Common myeloid progenitor, CD34-positive (primary cell): Measurements from ENCODE around the gene FUS.

Experiments
- CTCF ChIA-PET: fragments of 350-600 bp; sonication (Branson Sonifier 250); formaldehyde crosslinking; loops from one replicate; lab custom pipeline; 2021; ENCODE audit warnings: antibody characterized with exemption; lab: Charles Lee
- POLR2A ChIA-PET: fragments of 350-600 bp; sonication (Branson Sonifier 250); formaldehyde crosslinking; loops from one replicate; lab custom pipeline; 2021; ENCODE audit warnings: antibody characterized with exemption; lab: Charles Lee
- DNase-seq, 3 donors: peaks; one replicate each; pipeline versions ENCODE4 v3.0.0 to v3.0.0-alpha.2; 2013
- H3K27ac ChIP-seq, 2 experiments: 1 replicate in 1 of 2; 2 replicates in 1 of 2; pipeline ENCODE4 v1.7.0; 2013; ENCODE audit warnings: inconsistent platforms in 2 of 2, low read length in 2 of 2, mild to moderate bottlenecking in 2 of 2, low read depth in 1 of 2, moderate library complexity in 1 of 2; ENCODE audit not compliant: severe bottlenecking in 2 of 2, insufficient read depth in 1 of 2, poor library complexity in 1 of 2
- H3K27me3 ChIP-seq, 5 experiments: replicated peaks in 2 of 5; 1 replicate in 3 of 5; 2 replicates in 2 of 5; pipeline versions ENCODE4 v1.6.1 to v1.7.0; 2013; ENCODE audit warnings: low read length in 4 of 5, mild to moderate bottlenecking in 2 of 5, moderate library complexity in 2 of 5, inconsistent platforms in 1 of 5; ENCODE audit not compliant: insufficient read depth in 5 of 5, control insufficient read depth in 4 of 5
- H3K36me3 ChIP-seq, 4 experiments: 1 replicate in 2 of 4; 2 replicates in 2 of 4; pipeline versions ENCODE4 v1.6.1 to v1.7.0; 2013; ENCODE audit warnings: low read length in 3 of 4, control low read depth in 1 of 4, mild to moderate bottlenecking in 1 of 4; ENCODE audit not compliant: control insufficient read depth in 4 of 4, insufficient read depth in 4 of 4
- H3K4me1 ChIP-seq, 4 experiments: 1 replicate in 3 of 4; 2 replicates in 1 of 4; pipeline versions ENCODE4 v1.6.1 to v1.7.1; 2013; ENCODE audit warnings: low read length in 3 of 4, mild to moderate bottlenecking in 3 of 4, control low read depth in 1 of 4, inconsistent platforms in 1 of 4, moderate library complexity in 1 of 4; ENCODE audit not compliant: control insufficient read depth in 4 of 4, insufficient read depth in 4 of 4; ENCODE audit errors: control extremely low read depth in 1 of 4
- H3K4me3 ChIP-seq, 7 experiments: 1 replicate in 4 of 7; 2 replicates in 3 of 7; pipeline versions ENCODE4 v1.5.1 to v1.7.0; 2013; ENCODE audit warnings: mild to moderate bottlenecking in 7 of 7, low read length in 6 of 7, moderate library complexity in 6 of 7, inconsistent platforms in 2 of 7, low read depth in 2 of 7, control low read depth in 1 of 7; ENCODE audit not compliant: insufficient read depth in 4 of 7, control insufficient read depth in 1 of 7; ENCODE audit errors: extremely low read depth in 1 of 7
- H3K9me3 ChIP-seq, 5 experiments: 1 replicate in 4 of 5; 2 replicates in 1 of 5; pipeline versions ENCODE4 v1.6.1 to v1.7.1; 2013; ENCODE audit warnings: low read length in 4 of 5, mild to moderate bottlenecking in 2 of 5, inconsistent platforms in 1 of 5, low read depth in 1 of 5, moderate library complexity in 1 of 5; ENCODE audit not compliant: control insufficient read depth in 4 of 5, insufficient read depth in 2 of 5; ENCODE audit errors: control extremely low read depth in 1 of 5
- WGBS: methylation state at CpG from one replicate; pipeline ENCODE4 v1.1.5; 2013; ENCODE audit not compliant: insufficient coverage; 5-methylcytosine and 5-hydroxymethylcytosine counted together

FUS gene

GRCh38 chr16:31177136-31177535, 2.8 kb upstream of the FUS start:
- H3K9me3 ChIP-seq = no peaks in the 10 kb centered on the region
- WGBS = 0% methylated on average over 3 of the region's 3 CpGs
- CTCF ChIA-PET = interaction anchor here (0.5 to 3.3 kb wide), 9 partner anchors 13 to 310 kb away, joined by 3 to 13 read pairs (median 3); no protein-coding TSS in a partner anchor

DNA sequence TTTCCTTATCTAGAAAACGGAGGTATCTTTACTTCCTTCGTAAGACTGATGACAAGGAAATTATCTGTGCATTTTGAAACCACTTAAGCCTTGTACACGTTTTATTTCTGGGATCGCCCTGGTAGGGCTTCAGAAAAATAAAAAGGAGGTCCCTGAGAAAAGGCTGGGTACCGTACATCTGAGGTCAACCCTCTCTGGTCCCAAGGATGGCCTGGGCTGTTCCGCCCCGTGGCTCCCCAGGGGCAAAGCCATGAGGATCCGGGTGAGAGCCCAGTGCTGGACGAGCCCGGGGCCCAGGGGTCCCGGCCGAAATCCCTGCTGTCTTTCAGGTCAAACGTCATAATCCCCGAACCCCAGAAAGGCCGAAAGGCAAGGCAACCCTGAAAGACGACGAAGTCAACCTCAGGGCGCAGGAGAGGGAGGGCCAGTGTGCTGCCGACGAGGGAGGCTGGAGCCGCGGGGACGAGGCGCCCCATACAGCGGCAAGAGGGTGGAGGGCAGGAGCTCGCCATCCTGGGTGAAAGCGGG, 656 bp upstream of the FUS start:
- Histone ChIP-seq H3K4me3 (peak overlapping the region; percentile 74 to 95 (median 87)), H3K9me3 (no peaks in the 10 kb centered on the region), H3K27ac (peak overlapping the region; percentile 97 to 99), H3K36me3 (peaks cover 11 to 30% (median 22%) of the 10 kb centered on the region in 4 experiments), H3K4me1 (peaks cover 17 to 61% (median 50%) of the 10 kb centered on the region in 4 experiments), H3K27me3 (no peaks in the 10 kb centered on the region)
- ChIA-PET CTCF (interaction anchor here (0.6 to 3.3 kb wide), 3 partner anchors 18 to 265 kb away, joined by 3 to 13 read pairs (median 3); no protein-coding TSS in a partner anchor), POLR2A (interaction anchor here (0.6 to 2.1 kb wide), 21 partner anchors 8 to 279 kb away, joined by 3 to 12 read pairs (median 6); partner anchors contain the start of genes ITGAM, KAT8, PYCARD and ZNF646)
- no peak for DNase-seq
- WGBS = 2% methylated on average over 25 of the region's 27 CpGs

More at GRCh38 chr16:31177136-31177535, 2.8 kb upstream of the FUS start:
- peaks cover 11 to 41% (median 32%) of the 10 kb centered on the region in 4 experiments for H3K4me1 ChIP-seq
- H3K27ac ChIP-seq = no peak overlapping the region
- no peaks in the 10 kb centered on the region for H3K27me3 ChIP-seq
- H3K4me3 ChIP-seq = peak overlapping the region in 2 of 7 experiments; percentile 11 to 52
- peaks cover 0 to 9% (median 1%) of the 10 kb centered on the region in 4 experiments for H3K36me3 ChIP-seq
- peak; percentile 65 to 91 (median 90) for DNase-seq
- POLR2A ChIA-PET = interaction anchor here (0.6 to 0.7 kb wide), 2 partner anchors 20 to 109 kb away, joined by 3 to 4 read pairs; no protein-coding TSS in a partner anchor

GRCh38 chr16:31181102-31181830, 1.3 kb downstream of the FUS start:
- Histone ChIP-seq H3K36me3 (peaks cover 16 to 49% (median 37%) of the 10 kb centered on the region in 4 experiments), H3K4me3 (peak overlapping the region; percentile 71 to 95 (median 92)), H3K4me1 (peaks cover 23 to 75% (median 56%) of the 10 kb centered on the region in 4 experiments), H3K9me3 (no peaks in the 10 kb centered on the region), H3K27me3 (no peaks in the 10 kb centered on the region), H3K27ac (peak overlapping the region; percentile 97 to 99)
- 5% methylated on average over 23 of the region's 31 CpGs for WGBS
- ChIA-PET POLR2A (interaction anchor here (0.5 to 2.0 kb wide), 19 partner anchors 8 to 320 kb away, joined by 3 to 12 read pairs (median 6); partner anchors contain the start of genes ARMC5, ITGAM, KAT8 and PYCARD), CTCF (interaction anchor here (1.0 to 3.7 kb wide), 4 partner anchors 17 to 125 kb away, joined by 3 to 11 read pairs (median 4); no protein-coding TSS in a partner anchor)
- peak in 2 of 3 donors; percentile 44 to 48 for DNase-seq

- no peak for DNase-seq
- H3K9me3 ChIP-seq = no peaks in the 10 kb centered on the region
- ChIA-PET POLR2A (interaction anchor here (1.4 kb wide), 1 partner anchor 13 kb away, joined by 4 read pairs; no protein-coding TSS in a partner anchor), CTCF (interaction anchor here (1.0 to 3.7 kb wide), 3 partner anchors 15 to 40 kb away, joined by 3 to 11 read pairs (median 5); no protein-coding TSS in a partner anchor)
- peak overlapping the region in 5 of 7 experiments; percentile 71 to 95 (median 92) for H3K4me3 ChIP-seq
- peak overlapping the region in 1 of 2 experiments; percentile 46 for H3K27ac ChIP-seq
- 67% methylated on average over 7 of the region's 7 CpGs for WGBS
- no peaks in the 10 kb centered on the region for H3K27me3 ChIP-seq
- peaks cover 23 to 60% (median 47%) of the 10 kb centered on the region in 4 experiments for H3K36me3 ChIP-seq
- peaks cover 28 to 69% (median 51%) of the 10 kb centered on the region in 4 experiments for H3K4me1 ChIP-seq
These were observed 2.5 kb downstream of the FUS start for GRCh38 chr16:31182391-31182790.

DNA sequence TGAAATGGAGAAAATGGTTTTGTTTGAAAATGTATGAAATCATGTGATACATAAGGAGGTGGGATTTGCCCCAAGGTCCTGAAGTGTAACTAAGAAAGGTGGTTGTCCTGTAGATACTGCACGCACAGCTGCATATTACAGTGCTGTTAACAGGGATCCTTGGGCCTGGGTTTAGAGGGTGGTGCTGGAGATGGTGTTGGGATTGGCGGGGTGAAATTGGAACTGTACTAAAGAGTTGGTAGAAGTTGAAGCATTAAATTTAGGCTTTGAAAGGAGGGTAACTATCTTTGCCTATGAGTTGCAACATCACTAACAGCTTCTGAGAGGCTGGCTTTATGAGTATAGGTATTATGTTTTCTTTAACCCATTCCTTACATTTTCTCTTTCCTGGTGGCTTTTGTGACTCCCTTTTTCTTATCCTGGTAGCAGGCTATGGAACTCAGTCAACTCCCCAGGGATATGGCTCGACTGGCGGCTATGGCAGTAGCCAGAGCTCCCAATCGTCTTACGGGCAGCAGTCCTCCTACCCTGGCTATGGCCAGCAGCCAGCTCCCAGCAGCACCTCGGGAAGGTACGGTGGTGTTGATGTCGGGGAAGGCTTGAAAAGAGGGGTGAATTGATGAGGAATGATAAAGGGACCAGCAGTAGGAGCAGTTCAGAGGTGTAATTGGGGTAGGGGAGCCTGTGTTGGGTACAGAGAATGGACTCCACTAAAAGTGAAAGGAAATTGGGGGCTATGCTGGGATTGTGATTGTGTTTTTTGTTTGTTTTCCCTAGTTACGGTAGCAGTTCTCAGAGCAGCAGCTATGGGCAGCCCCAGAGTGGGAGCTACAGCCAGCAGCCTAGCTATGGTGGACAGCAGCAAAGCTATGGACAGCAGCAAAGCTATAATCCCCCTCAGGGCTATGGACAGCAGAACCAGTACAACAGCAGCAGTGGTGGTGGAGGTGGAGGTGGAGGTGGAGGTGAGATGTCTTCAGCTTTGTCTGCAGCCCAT, 3.8 kb downstream of the FUS start:
- peaks cover 36 to 73% (median 59%) of the 10 kb centered on the region in 4 experiments for H3K36me3 ChIP-seq
- no peaks in the 10 kb centered on the region for H3K9me3 ChIP-seq
- no peak overlapping the region for H3K4me3 ChIP-seq
- no peak for DNase-seq
- peaks cover 26 to 63% (median 46%) of the 10 kb centered on the region in 4 experiments for H3K4me1 ChIP-seq
- H3K27me3 ChIP-seq = no peaks in the 10 kb centered on the region
- CTCF ChIA-PET = interaction anchor here (0.7 to 3.7 kb wide), 4 partner anchors 14 to 259 kb away, joined by 3 to 11 read pairs (median 4); partner anchors contain the start of gene ZNF843
- POLR2A ChIA-PET = interaction anchor here (1.4 kb wide), 1 partner anchor 12 kb away, joined by 4 read pairs; no protein-coding TSS in a partner anchor
- H3K27ac ChIP-seq = peak overlapping the region; percentile 27 to 63
- 99% methylated on average over 8 of the region's 10 CpGs for WGBS

DNA sequence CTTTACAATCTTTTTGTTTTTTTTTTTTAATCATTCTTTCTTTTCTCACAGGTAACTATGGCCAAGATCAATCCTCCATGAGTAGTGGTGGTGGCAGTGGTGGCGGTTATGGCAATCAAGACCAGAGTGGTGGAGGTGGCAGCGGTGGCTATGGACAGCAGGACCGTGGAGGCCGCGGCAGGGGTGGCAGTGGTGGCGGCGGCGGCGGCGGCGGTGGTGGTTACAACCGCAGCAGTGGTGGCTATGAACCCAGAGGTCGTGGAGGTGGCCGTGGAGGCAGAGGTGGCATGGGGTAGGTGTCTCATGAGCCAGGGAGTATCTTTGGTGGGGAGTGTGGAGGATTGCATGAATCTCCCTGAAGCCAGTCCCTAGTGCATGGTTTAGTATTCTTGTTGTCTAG, 4.9 kb downstream of the FUS start:
- no peak for DNase-seq
- no peak overlapping the region for H3K4me3 ChIP-seq
- H3K4me1 ChIP-seq = peaks cover 21 to 55% (median 38%) of the 10 kb centered on the region in 4 experiments
- CTCF ChIA-PET = interaction anchor here (1.9 to 3.7 kb wide), 2 partner anchors 13 to 16 kb away, joined by 5 to 11 read pairs; no protein-coding TSS in a partner anchor
- POLR2A ChIA-PET = no interaction called here
- peaks cover 42 to 85% (median 70%) of the 10 kb centered on the region in 4 experiments for H3K36me3 ChIP-seq
- H3K27ac ChIP-seq = no peak overlapping the region
- no peaks in the 10 kb centered on the region for H3K27me3 ChIP-seq
- H3K9me3 ChIP-seq = no peaks in the 10 kb centered on the region
- 98% methylated on average over 7 of the region's 14 CpGs for WGBS
